Bronchial epithelial cell (primary cell): ENCODE data around the gene HDAC1. TPM values are rescaled to one million over a fixed set of nuclear protein-coding genes. Genes with fewer than 3 reads are reported as not detected.
A peak's percentile ranks its signal among the peaks of the same experiment; 100 is the strongest.

ENCODE experiments used
- DNase-seq: peaks from one replicate; pipeline ENCODE4 v3.0.0-alpha.2; 2010; ENCODE audit warnings: low read depth
- FAIRE-seq: peaks from 2 replicates; lab custom pipeline; 2011; peaks lifted over from hg19 to GRCh38; lab: Jason Lieb, UNC
- H3K27me3 ChIP-seq: 2 replicates; pipeline ENCODE4 v1.5.1; 2011; ENCODE audit warnings: low read length; ENCODE audit not compliant: control insufficient read depth, insufficient read depth
- H3K36me3 ChIP-seq: 2 replicates; pipeline ENCODE4 v1.5.1; 2011; ENCODE audit warnings: low read length; ENCODE audit not compliant: control insufficient read depth, insufficient read depth
- H3K4me3 ChIP-seq: 2 replicates; pipeline ENCODE4 v1.5.1; 2011; ENCODE audit warnings: mild to moderate bottlenecking, low read depth, low read length, control low read depth
- CTCF ChIP-seq: IDR thresholded peaks from 2 replicates; pipeline ENCODE4 v1.5.1; 2011; ENCODE audit warnings: mild to moderate bottlenecking, moderate library complexity, low read length, control low read depth, inconsistent platforms; ENCODE audit not compliant: insufficient read depth, severe bottlenecking
- total RNA-seq: library from RNA; depleted of rRNA; stranded (reverse); fragments of >200 nt; gene quantifications from 2 replicates; pipeline ENCODE4 v1.2.1, GENCODE V29; 2014

HDAC1 gene
- 83.7 and 95.8 TPM in 2 replicates for total RNA-seq

GRCh38 chr1:32291708-32292538, at the start of gene HDAC1:
TSS of gene HDAC1 (plus strand) at chr1:32292083. CDS start at chr1:32292170, 87 bp downstream.
- DNase-seq (peak; percentile 77), FAIRE-seq (no peak)
- no peak for TF ChIP-seq CTCF
- peak within 1 kb of the TSS; percentile 90 for H3K4me3 ChIP-seq
- no peaks in the 10 kb centered on the region for H3K36me3 ChIP-seq
- H3K27me3 ChIP-seq: no peaks in the 10 kb centered on the region

DNA sequence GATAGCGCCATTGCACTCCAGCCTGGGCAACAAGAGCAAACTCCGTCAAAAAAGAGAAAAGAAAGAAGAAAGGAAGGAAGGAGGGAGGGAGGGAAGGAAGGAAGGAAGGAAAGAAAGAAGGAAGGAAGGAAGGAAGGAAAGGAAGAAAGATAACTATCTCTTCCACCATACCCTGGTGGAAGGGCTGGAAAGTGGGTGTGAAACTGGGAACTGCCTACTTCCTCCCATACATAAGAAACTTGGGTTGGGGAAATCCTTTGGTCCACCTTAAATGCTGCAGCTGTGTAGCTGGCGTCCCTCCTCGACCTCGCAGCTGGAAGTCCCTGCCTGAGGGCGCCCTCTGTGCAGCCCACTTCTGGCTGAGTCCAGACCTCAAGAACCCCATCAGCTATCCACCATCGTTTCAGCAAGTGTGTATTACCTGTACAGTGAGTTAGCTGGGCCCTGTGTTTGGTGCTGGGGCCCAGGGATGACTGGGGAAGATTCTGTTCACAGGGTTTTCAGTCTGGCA, 49.5 kb upstream of the HDAC1 start:
- FAIRE-seq: no peak
- no peaks in the 10 kb centered on the region for H3K27me3 ChIP-seq
- TF ChIP-seq CTCF: no peak
- no peaks in the 10 kb centered on the region for H3K36me3 ChIP-seq
- no peak overlapping the region for H3K4me3 ChIP-seq
- DNase-seq: no peak

GRCh38 chr1:32246888-32247273, 45.0 kb upstream of the HDAC1 start, which contains the start of gene FAM167B:
TSS of gene FAM167B (plus strand) at chr1:32247222. CDS start at chr1:32247422, 200 bp downstream.
- Histone ChIP-seq H3K27me3 (no peaks in the 10 kb centered on the region), H3K4me3 (no peak within 1 kb of the TSS), H3K36me3 (no peaks in the 10 kb centered on the region)
- no peak for FAIRE-seq
- peak; percentile 21 for DNase-seq
- TF ChIP-seq CTCF: no peak

DNA sequence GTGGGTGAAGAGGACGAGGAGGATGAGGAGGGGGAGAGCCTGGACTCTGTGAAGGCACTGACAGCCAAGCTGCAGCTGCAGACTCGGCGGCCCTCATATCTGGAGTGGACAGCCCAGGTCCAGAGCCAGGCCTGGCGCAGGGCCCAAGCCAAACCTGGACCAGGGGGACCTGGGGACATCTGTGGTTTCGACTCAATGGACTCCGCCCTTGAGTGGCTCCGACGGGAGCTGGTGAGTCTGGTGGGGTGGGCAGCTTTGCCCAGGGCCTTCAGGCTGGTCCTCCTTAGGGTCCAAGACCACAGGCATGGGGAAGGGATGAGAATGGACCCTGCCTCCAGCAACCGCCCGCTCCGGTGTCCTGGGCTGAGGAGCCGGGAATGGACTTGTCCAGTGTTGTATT, 44.4 kb upstream of the HDAC1 start:
- Histone ChIP-seq H3K36me3 (no peaks in the 10 kb centered on the region), H3K4me3 (no peak overlapping the region), H3K27me3 (no peaks in the 10 kb centered on the region)
- FAIRE-seq: no peak
- no peak for DNase-seq
- TF ChIP-seq CTCF: no peak

DNA sequence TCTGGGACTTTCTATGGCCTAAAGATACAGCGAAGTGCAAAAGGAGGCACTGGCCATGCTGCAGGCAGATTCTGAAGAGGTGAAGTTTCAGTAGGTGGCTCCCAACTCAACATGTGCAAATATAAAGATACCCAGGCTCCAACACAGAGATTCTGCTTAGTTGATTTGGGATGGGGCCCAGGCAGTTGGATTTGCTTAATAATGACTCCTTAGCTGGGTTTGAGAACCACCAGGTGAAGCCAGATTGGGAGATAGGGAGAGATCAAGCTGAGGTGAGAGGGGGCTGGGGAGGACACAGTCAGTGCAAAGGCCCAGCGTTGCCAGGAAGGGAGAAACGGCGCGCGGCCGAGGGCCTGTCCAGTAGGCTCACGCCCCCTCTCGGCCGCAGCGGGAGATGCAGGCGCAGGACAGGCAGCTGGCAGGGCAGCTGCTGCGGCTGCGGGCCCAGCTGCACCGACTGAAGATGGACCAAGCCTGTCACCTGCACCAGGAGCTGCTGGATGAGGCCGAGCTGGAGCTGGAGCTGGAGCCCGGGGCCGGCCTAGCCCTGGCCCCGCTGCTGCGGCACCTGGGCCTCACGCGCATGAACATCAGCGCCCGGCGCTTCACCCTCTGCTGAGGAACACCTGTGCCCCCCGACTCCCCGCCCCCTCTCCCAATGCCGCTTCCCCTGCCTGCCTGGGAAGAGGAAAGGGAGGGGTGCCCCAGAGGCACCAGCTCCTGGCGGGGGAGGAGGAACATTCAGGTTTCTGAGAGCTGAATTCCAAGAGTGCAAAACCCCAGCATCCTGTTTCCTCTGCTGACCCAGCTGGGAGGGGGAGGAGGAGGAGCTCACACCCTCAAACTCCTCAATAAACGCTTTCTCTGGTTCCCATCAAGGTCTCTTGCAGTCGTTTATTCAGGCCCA, 43.6 kb upstream of the HDAC1 start:
- FAIRE-seq (no peak), DNase-seq (peak; percentile 58)
- H3K4me3 ChIP-seq: no peak overlapping the region
- H3K27me3 ChIP-seq: no peaks in the 10 kb centered on the region
- TF ChIP-seq CTCF: peak; percentile 96
- no peaks in the 10 kb centered on the region for H3K36me3 ChIP-seq
